ENCODE data around the gene TRAPPC12.

- TF ChIP-seq CTCF (optimal IDR thresholded peaks at IDR 0.05 in 1 of 3, IDR thresholded peaks at IDR 0.05 in 1 of 3, conservative IDR thresholded peaks at IDR 0.05 in 1 of 3; ENCODE audit: extremely low read depth in 1 of 3, insufficient read depth in 2 of 3, low read length in 3 of 3) (no peak), EZH2 (IDR thresholded peaks at IDR 0.05; ENCODE audit: low read length) (no peak)
Observed at GRCh38 chr2:3399381-3399780, 19.9 kb downstream of the TRAPPC12 start.
